OCI-LY7 (cell line): ENCODE measurements around the gene WDR91. TPM values are rescaled to one million over a fixed set of nuclear protein-coding genes. Genes with fewer than 3 reads are reported as not detected.

Source experiments
- BruUV-seq: library from RNA; stranded (reverse); fragments of 400-500 nt; replicated peaks from 2 replicates; lab custom pipeline; 2021; lab: Mats Ljungman, UMichigan
- CTCF ChIA-PET: fragments of 300-600 bp; sonication (Branson Sonifier 250); formaldehyde crosslinking; loops from one replicate; lab custom pipeline; 2022; ENCODE audit warnings: antibody characterized with exemption; ENCODE audit not compliant: unreplicated experiment; lab: Charles Lee
- POLR2A ChIA-PET: fragments of 300-600 bp; sonication (Branson Sonifier 250); formaldehyde crosslinking; loops from one replicate; lab custom pipeline; 2022; ENCODE audit warnings: antibody characterized with exemption; lab: Charles Lee
- DNase-seq: peaks from one replicate; pipeline ENCODE4 v3.0.0-alpha.2; 2015; ENCODE audit warnings: low spot score
- H2AFZ ChIP-seq: fragments of 200-600 bp; sonication (generic), shearing (Covaris generic); 2 replicates; pipeline ENCODE4 v1.6.1; 2014; ENCODE audit warnings: mild to moderate bottlenecking, antibody characterized with exemption, low read length, moderate library complexity
- H3K27ac ChIP-seq: fragments of 200-600 bp; sonication (generic); 2 replicates; pipeline ENCODE4 v1.5.1; 2014; ENCODE audit warnings: mixed run types, low read depth, mild to moderate bottlenecking, moderate library complexity, low read length, inconsistent platforms; ENCODE audit not compliant: poor library complexity, severe bottlenecking
- H3K36me3 ChIP-seq: fragments of 200-600 bp; sonication (generic); 2 replicates; pipeline ENCODE4 v1.6.1; 2014; ENCODE audit warnings: mild to moderate bottlenecking, antibody characterized with exemption, low read length, moderate library complexity, mixed read lengths; ENCODE audit not compliant: insufficient read depth
- H3K4me1 ChIP-seq: fragments of 200-600 bp; sonication (generic); 2 replicates; pipeline ENCODE4 v1.5.1; 2014; ENCODE audit warnings: mild to moderate bottlenecking, low read length; ENCODE audit not compliant: insufficient read depth, poor library complexity, severe bottlenecking
- H3K4me2 ChIP-seq: fragments of 200-600 bp; sonication (generic); 2 replicates; pipeline ENCODE4 v1.6.1; 2014; ENCODE audit warnings: mild to moderate bottlenecking, low read length
- H3K4me3 ChIP-seq: fragments of 200-600 bp; sonication (generic); 2 replicates; pipeline ENCODE4 v1.5.1; 2014; ENCODE audit warnings: mild to moderate bottlenecking, low read depth, low read length; ENCODE audit not compliant: poor library complexity, severe bottlenecking
- H3K79me2 ChIP-seq: fragments of 200-600 bp; sonication (generic); 2 replicates; pipeline ENCODE4 v1.6.1; 2016; ENCODE audit warnings: low read depth, mild to moderate bottlenecking, low read length, moderate library complexity, mixed read lengths; ENCODE audit not compliant: insufficient read depth
- H3K9me2 ChIP-seq: fragments of 200-600 bp; sonication (generic); 2 replicates; pipeline ENCODE4 v1.6.1; 2016; ENCODE audit warnings: mild to moderate bottlenecking, low read length, mixed read lengths; ENCODE audit not compliant: insufficient read depth
- H3K9me3 ChIP-seq: fragments of 200-600 bp; sonication (generic); 2 replicates; pipeline ENCODE4 v1.6.1; 2014; ENCODE audit warnings: mild to moderate bottlenecking, mixed run types, low read length, mixed read lengths
- H4K20me1 ChIP-seq: fragments of 200-600 bp; sonication (generic); 2 replicates; pipeline ENCODE4 v1.6.1; 2014; ENCODE audit warnings: mild to moderate bottlenecking, antibody characterized with exemption, low read length, moderate library complexity, mixed read lengths; ENCODE audit not compliant: insufficient read depth
- CTCF ChIP-seq: fragments of 200-600 bp; sonication (generic); conservative IDR thresholded peaks from 2 replicates; pipeline ENCODE4 v1.5.1; 2014; ENCODE audit warnings: mild to moderate bottlenecking, antibody characterized with exemption, low read length, moderate library complexity, mixed read lengths
- EZH2phosphoT487 ChIP-seq: fragments of 200-600 bp; sonication (generic); IDR thresholded peaks from 2 replicates; pipeline ENCODE4 v1.6.1; 2018; ENCODE audit warnings: low read depth, borderline replicate concordance, mild to moderate bottlenecking, mixed run types, antibody characterized with exemption, low read length, moderate library complexity, mixed read lengths
- intact Hi-C: fragments of 100-400 bp; cut with micrococcal nuclease; formaldehyde crosslinking; loops from one replicate; pipeline ENCODE4 v1.10.0; 2022; ENCODE audit not compliant: unreplicated experiment
- total RNA-seq, 2 experiments: library from RNA; depleted of rRNA in 1 of 2; stranded (reverse); fragments of >200 nt in 1 of 2; shearing (Covaris generic) in 1 of 2; gene quantifications; 2 replicates each; pipeline ENCODE4 v1.2.3, GENCODE V29; 2014 to 2022

WDR91 gene
- total RNA-seq, 2 experiments from 2014 or later = 13.6 to 17.1 TPM

GRCh38 chr7:135210888-135211178, 493 bp downstream of the WDR91 start:
- Histone ChIP-seq H4K20me1 (no peaks in the 10 kb centered on the region), H3K27ac (no peak overlapping the region)
- intact Hi-C loops = loop anchor here (1.0 kb wide), 1 partner anchor 41 kb away; the partner anchor contains the start of gene CYREN

GRCh38 chr7:135209225-135209834, 2.0 kb downstream of the WDR91 start:
- TSS peak; percentile 41 for BruUV-seq
- peaks cover 1% of the 10 kb centered on the region; the same call in 1 of the 2 replicates for H3K36me3 ChIP-seq
- H3K4me3 ChIP-seq = no peak overlapping the region
- TF ChIP-seq EZH2phosphoT487 (no peak), CTCF (no peak)
- DNase-seq = no peak
- H4K20me1 ChIP-seq = no peaks in the 10 kb centered on the region
- H3K4me2 ChIP-seq = no peak overlapping the region
- H3K27ac ChIP-seq = no peak overlapping the region
- H3K4me1 ChIP-seq = peaks cover 6% of the 10 kb centered on the region
- H3K9me3 ChIP-seq = no peaks in the 10 kb centered on the region
- CTCF ChIA-PET = no interaction called here
- intact Hi-C loops = no loop called here
- H3K9me2 ChIP-seq = no peaks in the 10 kb centered on the region
- H3K79me2 ChIP-seq = no peaks in the 10 kb centered on the region
- POLR2A ChIA-PET = interaction anchor here (0.6 to 1.2 kb wide), 6 partner anchors 8 to 678 kb away, joined by 3 to 4 read pairs (median 4); no protein-coding TSS in a partner anchor
- H2AFZ ChIP-seq = no peak overlapping the region

More at GRCh38 chr7:135210888-135211178, 493 bp downstream of the WDR91 start:
- Histone ChIP-seq H3K4me3 (peak overlapping the region; percentile 82), H3K9me2 (no peaks in the 10 kb centered on the region), H3K79me2 (no peaks in the 10 kb centered on the region), H3K36me3 (no peaks in the 10 kb centered on the region), H3K4me1 (peaks cover 6% of the 10 kb centered on the region), H2AFZ (peak overlapping the region; percentile 77), H3K4me2 (peak overlapping the region; percentile 86), H3K9me3 (no peaks in the 10 kb centered on the region)
- ChIA-PET CTCF (interaction anchor here (0.9 kb wide), 1 partner anchor 23 kb away, joined by 3 read pairs; no protein-coding TSS in a partner anchor), POLR2A (interaction anchor here (0.8 kb wide), 1 partner anchor 37 kb away, joined by 5 read pairs; no protein-coding TSS in a partner anchor)
- no TSS peak for BruUV-seq
- no peak for DNase-seq
- TF ChIP-seq CTCF (no peak), EZH2phosphoT487 (no peak)
